PC-9 (cell line): ENCODE data around the gene C14orf93. TPM values are rescaled to one million over a fixed set of nuclear protein-coding genes. Genes with fewer than 3 reads are reported as not detected.
"Not testable (repeated sequence)": the region's sequence is repeated elsewhere in the genome, so short reads cannot be mapped to it uniquely, and the experiment has no call there.

Source experiments
- BruUV-seq: library from RNA; stranded (reverse); fragments of 400-500 nt; replicated peaks from 2 replicates; lab custom pipeline; 2021; lab: Mats Ljungman, UMichigan
- CTCF ChIA-PET: fragments of 300-600 bp; sonication (Branson Sonifier 250); formaldehyde crosslinking; loops from one replicate; lab custom pipeline; 2022; ENCODE audit warnings: antibody characterized with exemption; lab: Charles Lee
- POLR2A ChIA-PET: fragments of 300-600 bp; sonication (Branson Sonifier 250); formaldehyde crosslinking; loops from one replicate; lab custom pipeline; 2022; ENCODE audit warnings: antibody characterized with exemption; ENCODE audit not compliant: unreplicated experiment; lab: Charles Lee
- DNase-seq, 2 experiments: peaks; one replicate each; pipeline versions ENCODE4 v3.0.0 to v3.0.0-alpha.2; 2015 to 2022; ENCODE audit warnings: mixed read lengths in 1 of 2
- H2AFZ ChIP-seq: fragments of 200-600 bp; sonication (generic); 2 replicates; pipeline ENCODE4 v1.8.1; 2017; ENCODE audit warnings: antibody characterized with exemption
- H3F3A ChIP-seq: fragments of 200-600 bp; sonication (generic); 2 replicates; pipeline ENCODE4 v1.8.1; 2017; ENCODE audit warnings: antibody characterized with exemption, mild to moderate bottlenecking, low read depth; ENCODE audit not compliant: insufficient read depth
- H3K27ac ChIP-seq: fragments of 200-600 bp; sonication (generic); 2 replicates; pipeline ENCODE4 v1.6.1; 2016; ENCODE audit warnings: mixed run types
- H3K27me3 ChIP-seq: fragments of 200-600 bp; sonication (generic); 2 replicates; pipeline ENCODE4 v1.6.1; 2016; ENCODE audit warnings: low read depth, mixed run types; ENCODE audit not compliant: insufficient read depth
- H3K36me3 ChIP-seq: fragments of 200-600 bp; sonication (generic); 2 replicates; pipeline ENCODE4 v1.6.1; 2016; ENCODE audit warnings: low read depth, mixed run types
- H3K4me1 ChIP-seq: fragments of 200-600 bp; sonication (generic); replicated peaks from 2 replicates; pipeline ENCODE4 v1.6.1; 2016; ENCODE audit warnings: mixed run types; ENCODE audit not compliant: insufficient read depth
- H3K4me2 ChIP-seq: fragments of 200-600 bp; sonication (generic); 2 replicates; pipeline ENCODE4 v1.6.1; 2017; ENCODE audit warnings: mixed run types
- H3K4me3 ChIP-seq: fragments of 200-600 bp; sonication (generic); 2 replicates; pipeline ENCODE4 v1.6.1; 2016; ENCODE audit warnings: mixed run types
- H3K79me2 ChIP-seq: fragments of 200-600 bp; sonication (generic); 2 replicates; pipeline ENCODE4 v1.6.1; 2017; ENCODE audit warnings: low read depth, mixed run types
- H3K9me2 ChIP-seq: fragments of 200-600 bp; sonication (generic); 2 replicates; pipeline ENCODE4 v1.8.1; 2017; ENCODE audit warnings: mild to moderate bottlenecking; ENCODE audit not compliant: insufficient read depth
- H3K9me3 ChIP-seq: fragments of 200-600 bp; sonication (generic); 2 replicates; pipeline ENCODE4 v1.8.1; 2016; ENCODE audit warnings: low read depth; ENCODE audit not compliant: insufficient read depth
- H4K20me1 ChIP-seq: fragments of 200-600 bp; sonication (generic); 2 replicates; pipeline ENCODE4 v1.8.1; 2017; ENCODE audit not compliant: insufficient read depth
- CTCF ChIP-seq: fragments of 200-600 bp; sonication (generic); conservative IDR thresholded peaks from 2 replicates; pipeline ENCODE4 v1.6.1; 2017; ENCODE audit warnings: mixed run types, antibody characterized with exemption, mild to moderate bottlenecking, moderate library complexity
- EZH2 ChIP-seq: fragments of 200-600 bp; sonication (generic); IDR thresholded peaks from 2 replicates; pipeline ENCODE4 v1.8.0; 2017; ENCODE audit warnings: antibody characterized with exemption, low read depth
- intact Hi-C: fragments of 100-400 bp; cut with micrococcal nuclease; formaldehyde crosslinking; loops from one replicate; pipeline ENCODE4 v1.10.0; 2022; ENCODE audit not compliant: unreplicated experiment
- total RNA-seq: library from RNA; stranded (reverse); gene quantifications from 2 replicates; pipeline ENCODE4 v1.2.3, GENCODE V29; 2021

C14orf93 gene
- total RNA-seq, 1 experiment from 2014 or later, result 13.9 TPM

- no peaks in the 10 kb centered on the region for H4K20me1 ChIP-seq
- H3K4me2 ChIP-seq, result no peak overlapping the region
- no peaks in the 10 kb centered on the region for H3K4me1 ChIP-seq
- DNase-seq, result no peak
- no peak overlapping the region for H3K27ac ChIP-seq
- intact Hi-C loops, result no loop called here
- H3K27me3 ChIP-seq, result no peaks in the 10 kb centered on the region
- CTCF ChIA-PET, result interaction anchor here (0.7 kb wide), 2 partner anchors 51 to 823 kb away, joined by 3 to 4 read pairs; no protein-coding TSS in a partner anchor
- BruUV-seq, result no TSS peak
- POLR2A ChIA-PET, result no interaction called here
- H3K79me2 ChIP-seq, result no peaks in the 10 kb centered on the region
- H3K36me3 ChIP-seq, result no peaks in the 10 kb centered on the region
- no peaks in the 10 kb centered on the region for H3K9me2 ChIP-seq
- no peak overlapping the region for H2AFZ ChIP-seq
- no peaks in the 10 kb centered on the region for H3K9me3 ChIP-seq
- H3K4me3 ChIP-seq, result no peak overlapping the region
- TF ChIP-seq CTCF, result no peak
- TF ChIP-seq EZH2, result no peak
- no peaks in the 10 kb centered on the region for H3F3A ChIP-seq
These were observed 7.1 kb upstream of the C14orf93 start for GRCh38 chr14:23017091-23017490.

- TF ChIP-seq EZH2 (no peak), CTCF (no peak)
- no peaks in the 10 kb centered on the region for H3K79me2 ChIP-seq
- H3K4me1 ChIP-seq, result no peaks in the 10 kb centered on the region
- no peaks in the 10 kb centered on the region for H4K20me1 ChIP-seq
- intact Hi-C loops, result no loop called here
- DNase-seq, result no peak
- CTCF ChIA-PET, result no interaction called here
- no peak overlapping the region for H3K27ac ChIP-seq
- no peaks in the 10 kb centered on the region for H3K9me3 ChIP-seq
- H3K27me3 ChIP-seq, result no peaks in the 10 kb centered on the region
- H3K4me3 ChIP-seq, result no peak overlapping the region
- no peaks in the 10 kb centered on the region for H3K9me2 ChIP-seq
- POLR2A ChIA-PET, result no interaction called here
- H2AFZ ChIP-seq, result no peak overlapping the region
- no TSS peak for BruUV-seq
- H3K4me2 ChIP-seq, result no peak overlapping the region
- H3F3A ChIP-seq, result no peaks in the 10 kb centered on the region
- H3K36me3 ChIP-seq, result no peaks in the 10 kb centered on the region
These were observed 5.7 kb upstream of the C14orf93 start for GRCh38 chr14:23015618-23016017.

GRCh38 chr14:23013749-23014054, 3.8 kb upstream of the C14orf93 start:
- H3K4me2 ChIP-seq, intact Hi-C loops, H2AFZ ChIP-seq, H3K4me3 ChIP-seq, DNase-seq, POLR2A ChIA-PET, H4K20me1 ChIP-seq, H3K27ac ChIP-seq, BruUV-seq, H3K9me2 ChIP-seq, H3K79me2 ChIP-seq, H3K27me3 ChIP-seq, H3K36me3 ChIP-seq, H3F3A ChIP-seq, H3K9me3 ChIP-seq, CTCF ChIA-PET: not testable (repeated sequence)
- H3K4me1 ChIP-seq, result peaks cover 10% of the 10 kb centered on the region; the same call in 1 of the 2 replicates

- no TSS peak for BruUV-seq
- Histone ChIP-seq H3K79me2 (no peaks in the 10 kb centered on the region; the same call in 1 of the 2 replicates), H3F3A (peaks cover 15% of the 10 kb centered on the region; the same call in 1 of the 2 replicates), H3K36me3 (no peaks in the 10 kb centered on the region), H3K27ac (no peak overlapping the region), H3K9me3 (no peaks in the 10 kb centered on the region), H3K27me3 (no peaks in the 10 kb centered on the region), H3K4me2 (no peak overlapping the region), H3K4me1 (peaks cover 15% of the 10 kb centered on the region; the same call in 1 of the 2 replicates), H3K9me2 (no peaks in the 10 kb centered on the region), H3K4me3 (no peak overlapping the region), H2AFZ (no peak overlapping the region), H4K20me1 (no peaks in the 10 kb centered on the region)
- ChIA-PET CTCF (no interaction called here), POLR2A (no interaction called here)
- TF ChIP-seq CTCF, result no peak
- no peak for TF ChIP-seq EZH2
- intact Hi-C loops, result no loop called here
- DNase-seq, result no peak
These were observed 3.3 kb upstream of the C14orf93 start for GRCh38 chr14:23013054-23013748.
